ENCODE results near the gene MBD4.
"Not testable (repeated sequence)": the region's sequence is repeated elsewhere in the genome, so short reads cannot be mapped to it uniquely, and the experiment has no call there.

The MBD4 gene

GRCh38 chr3:129439817-129440617 is at the start of gene MBD4, which contains the start of gene IFT122:
Gene MBD4 (minus strand): TSS chr3:129439948. CDS start chr3:129439833, 115 bp downstream.
Gene IFT122 (plus strand): TSS chr3:129440224. CDS start chr3:129440331, 107 bp downstream.
- DNase-seq (ENCODE audit: low read depth, low spot score), result peak; percentile 98

DNA sequence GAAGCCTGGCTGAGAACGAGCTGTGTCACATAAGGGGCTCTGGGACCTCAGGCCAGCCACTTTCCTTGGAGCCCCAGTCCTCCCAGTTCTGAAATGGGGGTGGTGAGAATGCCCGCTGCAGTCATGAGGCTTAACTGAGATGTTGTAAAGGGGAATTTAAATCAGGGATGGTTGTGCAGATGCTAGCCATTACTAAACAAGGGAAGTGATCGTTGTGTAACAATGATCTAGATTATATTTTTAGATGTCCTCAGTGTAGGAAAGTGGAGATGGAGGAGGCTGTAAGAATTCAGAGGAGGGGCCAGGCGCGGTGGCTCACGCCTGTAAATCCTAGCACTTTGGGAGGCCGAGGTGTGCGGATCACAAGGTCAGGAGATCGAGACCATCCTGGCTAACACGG is 49.5 kb upstream of the MBD4 start:
- DNase-seq (ENCODE audit: low read depth, low spot score), result not testable (repeated sequence)

DNA sequence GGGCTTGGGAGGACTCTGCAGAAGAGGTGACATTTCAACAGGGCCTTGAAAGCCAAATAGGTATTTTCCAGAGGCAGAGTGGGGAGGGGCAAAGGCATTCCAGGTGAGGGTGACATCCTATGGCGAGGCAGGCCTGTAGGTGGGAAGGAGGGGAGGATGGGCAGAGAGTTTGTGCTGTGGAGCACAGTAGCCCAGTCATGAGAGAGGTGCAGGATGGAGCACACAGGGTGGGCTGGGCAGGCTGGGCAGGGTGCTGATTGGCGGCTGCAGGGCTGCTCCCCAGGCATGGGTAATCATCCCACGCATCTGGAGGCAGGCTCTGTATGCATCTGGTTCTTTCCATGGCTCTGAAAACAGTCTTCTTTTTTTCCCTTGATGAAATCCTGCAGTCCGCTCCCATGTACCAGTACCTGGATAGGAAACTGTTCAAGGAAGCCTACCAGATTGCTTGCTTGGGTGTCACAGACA is 48.2 kb upstream of the MBD4 start:
- not testable (repeated sequence) for DNase-seq (ENCODE audit: low read depth, low spot score)

DNA sequence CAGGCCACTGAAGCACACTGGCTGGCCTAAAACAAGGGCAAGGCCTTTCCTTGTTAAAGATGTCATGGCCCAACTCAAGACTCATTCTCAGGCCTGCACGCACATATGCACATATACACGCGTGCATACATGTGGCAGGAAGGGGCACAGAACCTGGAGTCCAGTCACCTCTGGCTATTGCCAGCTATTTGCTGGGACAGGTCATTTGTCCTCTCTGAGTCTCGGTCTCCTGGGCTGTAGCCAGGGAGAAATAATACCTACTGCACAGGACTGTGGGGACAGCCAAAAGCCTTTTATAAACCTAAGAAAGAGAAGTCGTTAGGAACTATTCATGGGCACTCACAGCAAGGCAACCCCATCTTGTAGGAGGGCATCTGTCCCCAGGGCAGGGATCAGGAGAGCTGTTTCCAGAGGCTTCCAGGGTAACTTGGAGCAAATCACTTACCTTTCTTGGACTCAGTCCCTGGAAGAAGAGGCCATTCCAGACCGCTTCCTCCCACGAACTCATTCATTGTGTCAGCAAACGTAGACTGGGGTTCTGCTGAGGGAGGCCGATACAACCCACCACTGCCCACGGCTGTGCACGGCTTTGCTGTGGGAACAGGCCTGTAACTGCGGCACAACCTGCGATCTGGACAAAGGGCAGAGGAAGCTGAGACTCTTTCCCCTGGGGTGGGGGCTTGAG is 47.6 kb upstream of the MBD4 start:
- no peak for DNase-seq (ENCODE audit: low read depth, low spot score)

GRCh38 chr3:129486664-129487035 is 46.9 kb upstream of the MBD4 start:
- DNase-seq (ENCODE audit: low read depth, low spot score), result no peak

DNA sequence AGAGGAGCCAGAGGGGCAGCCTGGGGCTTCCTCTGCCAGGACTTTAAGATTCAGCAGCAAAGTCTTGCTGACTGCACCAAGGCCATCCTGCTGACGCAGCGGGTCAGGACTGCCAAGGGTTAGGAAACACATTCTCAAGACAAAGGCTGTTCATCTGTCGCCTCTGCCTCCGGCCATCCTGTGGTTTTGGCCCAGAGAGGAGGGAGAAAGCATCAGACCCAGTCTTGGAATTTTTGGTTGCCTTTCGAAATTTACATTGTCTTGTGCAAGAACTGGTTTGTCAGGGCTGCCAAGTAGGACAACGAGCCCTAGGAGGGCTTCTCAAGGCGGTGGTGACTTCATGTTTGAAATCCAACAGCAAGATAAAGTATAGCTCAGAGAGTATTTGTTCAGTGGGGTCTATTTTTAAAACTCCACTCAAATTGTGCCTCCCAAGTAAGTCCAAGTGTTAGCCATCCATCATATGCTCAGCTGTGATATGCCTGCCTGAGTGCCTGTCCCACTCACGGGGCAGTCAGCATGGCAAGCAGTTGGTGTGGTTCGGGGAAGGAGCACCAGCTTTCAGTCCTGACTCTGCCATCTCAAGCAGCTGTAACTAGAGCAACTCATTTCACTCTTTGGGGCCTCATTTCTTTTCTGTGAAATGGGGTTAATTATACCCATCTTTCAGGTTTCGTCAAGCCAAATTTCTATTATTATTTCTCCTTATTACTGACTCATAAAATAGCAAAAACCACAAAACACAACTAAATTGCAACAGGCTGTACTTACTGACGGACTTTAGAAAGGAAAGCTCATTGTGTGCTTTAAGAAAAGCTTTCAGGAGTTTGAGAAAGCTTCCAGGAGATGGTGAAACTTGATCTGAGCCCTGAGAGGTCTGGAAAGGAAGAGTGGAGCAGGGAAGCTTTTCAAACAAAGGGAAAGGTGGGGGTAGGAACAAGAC is 46.2 kb upstream of the MBD4 start:
- DNase-seq (ENCODE audit: low read depth, low spot score), result peak; percentile 43

GRCh38 chr3:129485146-129485545 is 45.4 kb upstream of the MBD4 start:
- not testable (repeated sequence) for DNase-seq (ENCODE audit: low read depth, low spot score)

DNA sequence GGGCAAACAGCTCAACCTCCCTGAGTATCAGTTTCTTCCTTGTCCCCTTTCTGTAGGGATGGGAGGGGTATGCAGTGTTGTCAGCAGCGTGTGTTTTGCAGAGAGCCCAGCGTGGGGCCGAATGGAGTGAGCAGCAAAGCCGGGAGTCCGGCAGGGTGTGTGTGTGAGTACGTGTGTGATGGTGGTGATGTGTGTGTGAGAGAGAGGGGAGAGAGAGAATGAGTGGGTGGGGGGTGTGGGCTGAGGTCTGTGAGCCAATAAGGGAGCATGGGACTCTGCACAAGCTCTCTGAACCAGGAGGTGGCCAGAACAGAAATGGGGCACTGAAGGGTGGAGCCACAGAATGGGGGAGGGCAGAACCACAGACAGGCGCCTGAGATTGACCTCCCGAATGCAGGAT is 44.1 kb upstream of the MBD4 start:
- DNase-seq (ENCODE audit: low read depth, low spot score), result no peak

- DNase-seq (ENCODE audit: low read depth, low spot score), result no peak
Observed at GRCh38 chr3:129482721-129483120, 43.0 kb upstream of the MBD4 start.

DNA sequence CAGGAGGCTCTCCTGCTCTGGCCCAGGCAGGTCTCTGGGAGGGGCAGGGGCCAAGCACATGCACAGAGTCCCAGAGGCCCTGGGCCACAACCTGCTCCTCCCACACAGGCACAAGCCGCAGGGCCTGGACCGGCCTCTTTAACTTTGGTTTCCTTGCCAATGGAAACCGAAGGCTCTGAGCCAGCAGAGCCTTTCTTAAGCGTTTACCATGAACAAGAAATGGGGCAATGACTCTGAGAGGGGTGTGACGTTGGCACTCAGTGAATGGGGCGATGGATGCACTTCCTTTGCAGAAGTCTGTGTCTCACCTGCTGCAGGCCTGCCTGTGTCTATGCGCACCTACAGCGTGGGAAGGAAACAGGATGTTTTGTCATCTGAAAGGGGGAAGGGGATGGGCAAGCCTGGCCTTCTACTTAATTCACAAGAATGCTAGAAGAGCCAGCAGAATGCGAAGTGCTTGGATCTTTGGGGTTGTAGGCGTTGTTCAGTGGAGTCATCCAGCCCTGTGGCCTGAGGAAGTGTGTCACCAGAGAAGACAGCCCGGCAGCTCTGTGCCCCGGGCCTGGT is 42.1 kb upstream of the MBD4 start:
- DNase-seq (ENCODE audit: low read depth, low spot score), result no peak

DNA sequence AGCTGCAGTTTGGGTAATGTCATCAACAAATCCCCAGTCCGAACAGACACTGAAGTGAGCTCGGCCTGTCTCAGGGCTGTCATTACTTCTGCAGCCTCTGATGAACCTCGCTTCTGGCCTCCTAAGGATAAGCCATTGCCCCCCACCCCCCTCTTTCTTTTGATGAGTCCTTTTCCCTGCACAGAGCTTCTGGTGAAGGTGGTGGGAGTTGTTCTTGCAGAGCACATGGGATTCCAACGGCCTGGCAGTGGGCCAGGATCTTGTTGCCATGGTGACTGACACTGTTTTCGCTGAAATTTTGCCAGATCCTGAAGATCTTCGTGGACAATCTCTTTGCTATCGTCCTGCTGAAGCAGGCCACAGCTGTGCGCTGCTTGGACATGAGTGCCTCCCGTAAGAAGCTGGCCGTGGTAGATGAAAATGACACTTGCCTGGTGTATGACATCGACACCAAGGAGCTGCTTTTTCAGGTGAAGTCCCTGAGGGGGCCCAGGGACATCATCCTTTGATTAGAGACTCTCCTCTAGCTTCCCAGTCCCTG is 41.5 kb upstream of the MBD4 start:
- not testable (repeated sequence) for DNase-seq (ENCODE audit: low read depth, low spot score)

- DNase-seq (ENCODE audit: low read depth, low spot score), result no peak
Observed at GRCh38 chr3:129476586-129476985, 36.8 kb upstream of the MBD4 start.

DNA sequence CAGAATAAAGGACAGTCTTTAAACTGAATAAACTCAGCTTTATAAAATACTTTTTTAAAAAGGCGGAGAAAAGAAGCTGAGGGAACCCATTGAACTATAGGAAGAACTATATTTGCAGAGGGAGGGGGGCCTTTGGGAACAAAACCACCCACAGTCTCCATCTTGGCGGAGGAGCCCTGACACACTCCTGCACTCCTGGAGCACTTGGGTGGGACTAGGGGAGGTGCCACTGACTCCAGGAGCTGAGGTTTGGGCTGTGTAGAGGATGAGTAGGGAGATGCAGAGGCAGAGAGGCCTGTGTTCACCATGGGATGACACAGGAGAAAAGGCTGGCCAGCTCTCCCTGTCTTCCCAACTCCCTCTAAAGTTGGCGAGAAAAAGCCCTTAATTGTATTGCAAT is 36.1 kb upstream of the MBD4 start:
- DNase-seq (ENCODE audit: low read depth, low spot score), result no peak

GRCh38 chr3:129474984-129475804 is 35.4 kb upstream of the MBD4 start:
- no peak for DNase-seq (ENCODE audit: low read depth, low spot score)

GRCh38 chr3:129473769-129474152 is 34.0 kb upstream of the MBD4 start:
- no peak for DNase-seq (ENCODE audit: low read depth, low spot score)

DNA sequence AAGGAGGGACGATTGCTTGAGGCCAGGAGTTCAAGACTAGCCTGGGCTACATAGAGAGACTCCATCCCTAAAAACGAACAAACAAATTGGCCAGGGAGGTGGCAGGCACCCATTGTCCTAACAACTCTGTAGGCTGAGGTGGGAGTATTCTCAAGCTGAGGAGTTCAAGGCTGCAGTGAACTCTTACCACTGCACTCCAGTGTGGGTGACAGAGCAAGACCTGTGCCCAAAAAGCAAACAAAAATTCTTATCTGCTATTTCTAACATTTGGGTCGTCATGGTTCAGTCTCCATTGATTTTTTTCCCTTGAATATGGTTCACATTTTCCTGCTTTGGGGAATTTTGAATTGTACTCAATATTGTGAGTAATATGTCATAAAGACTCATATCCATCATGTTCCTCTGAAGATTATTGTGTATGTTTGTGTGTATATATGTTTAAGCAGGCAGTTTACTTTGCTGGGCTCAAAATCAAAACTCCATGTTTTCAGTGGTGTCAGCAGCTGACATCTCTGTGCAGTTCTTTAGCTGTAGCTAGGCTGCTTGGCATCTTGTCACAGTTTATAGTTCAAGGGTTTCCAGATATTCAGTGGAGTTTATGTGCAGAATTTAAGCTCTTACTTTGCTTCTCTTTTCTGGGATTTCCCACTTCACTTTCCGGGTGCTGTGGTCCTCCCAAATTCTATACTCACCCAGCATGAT is 33.5 kb upstream of the MBD4 start:
- DNase-seq (ENCODE audit: low read depth, low spot score), result no peak

- no peak for DNase-seq (ENCODE audit: low read depth, low spot score)
Observed at GRCh38 chr3:129470861-129471260, 31.1 kb upstream of the MBD4 start.

DNA sequence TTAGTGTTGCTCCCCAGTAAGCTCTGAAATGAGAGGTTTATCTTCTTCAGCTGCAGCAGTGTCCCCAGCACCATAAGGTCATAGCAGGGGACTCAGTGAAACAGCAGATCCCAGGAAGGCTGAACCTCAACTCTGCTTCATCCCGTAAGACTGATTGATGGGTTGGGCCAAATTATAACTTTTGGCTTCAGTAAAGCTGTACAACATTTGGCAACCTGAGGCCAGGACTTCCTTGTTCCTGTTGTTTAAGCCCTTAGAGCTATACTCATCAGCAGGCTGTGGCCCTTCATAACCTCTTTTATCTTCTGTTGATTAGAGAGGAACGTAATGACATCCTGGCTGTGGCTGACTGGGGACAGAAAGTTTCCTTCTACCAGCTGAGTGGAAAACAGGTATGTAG is 29.3 kb upstream of the MBD4 start:
- no peak for DNase-seq (ENCODE audit: low read depth, low spot score)

DNA sequence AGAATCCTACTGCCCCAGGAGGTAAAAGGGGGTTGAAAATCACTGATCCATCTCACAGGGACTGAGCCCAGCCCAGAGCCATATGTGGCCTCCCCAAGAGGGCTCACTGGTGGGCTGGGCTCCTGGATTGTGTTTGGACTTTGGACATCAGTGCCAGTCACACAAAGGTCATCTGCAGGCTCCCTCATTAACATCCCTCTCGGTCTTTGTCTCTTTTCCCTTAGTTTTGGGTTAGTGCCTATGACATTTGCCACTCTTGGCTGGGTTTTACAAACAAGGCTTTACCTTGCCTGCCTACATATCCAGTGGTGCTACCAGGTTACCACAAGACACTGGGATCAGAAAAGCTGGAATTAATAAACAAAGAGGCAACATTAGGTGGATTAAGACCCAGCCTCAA is 28.2 kb upstream of the MBD4 start:
- DNase-seq (ENCODE audit: low read depth, low spot score), result no peak

DNA sequence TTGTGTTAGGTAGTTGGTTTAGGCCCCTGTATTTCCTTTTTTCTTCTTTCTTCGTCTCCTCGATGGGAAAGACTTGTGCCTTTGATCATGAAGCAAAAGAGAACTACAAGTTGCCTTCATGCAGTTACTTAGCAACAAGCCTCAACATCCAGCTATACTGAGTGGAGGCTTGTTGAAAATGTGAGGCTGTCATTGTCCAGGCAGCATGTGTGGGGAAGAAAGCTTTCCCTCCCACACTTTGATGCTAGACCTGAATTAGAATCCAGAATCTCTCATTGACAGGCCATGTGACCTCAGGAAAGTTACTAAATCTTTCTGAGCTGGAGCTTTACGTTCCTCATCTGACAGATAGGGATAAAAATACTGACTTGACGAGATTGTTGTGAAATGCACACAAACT is 24.0 kb upstream of the MBD4 start:
- DNase-seq (ENCODE audit: low read depth, low spot score), result no peak

Measured in brain pericyte (primary cell).